H1 (cell line): ENCODE results near the gene CMSS1. TPM values are rescaled to one million over a fixed set of nuclear protein-coding genes. Genes with fewer than 3 reads are reported as not detected.

ENCODE experiments used
- CBX8 ChIP-seq: fragments of 300-800, 300-1000 bp; sonication (generic); IDR thresholded peaks from 2 replicates; pipeline ENCODE4 v1.7.1; 2016; ENCODE audit warnings: low read depth, low read length, borderline replicate concordance
- FOSL1 ChIP-seq: IDR thresholded peaks from 2 replicates; pipeline ENCODE4 v1.6.1; 2011; ENCODE audit warnings: mild to moderate bottlenecking, low read depth, low read length, moderate library complexity; ENCODE audit not compliant: insufficient read depth
- JUND ChIP-seq: IDR thresholded peaks from 2 replicates; pipeline ENCODE4 v1.6.1; 2011; ENCODE audit warnings: mild to moderate bottlenecking, improper control_type of control experiment, low read length
- MAFK ChIP-seq: IDR thresholded peaks from 2 replicates; pipeline ENCODE4 v1.6.1; 2012; ENCODE audit warnings: low read depth, mild to moderate bottlenecking, improper control_type of control experiment, low read length
- PHF8 ChIP-seq: fragments of 200-600 bp; sonication (generic); conservative IDR thresholded peaks from 2 replicates; pipeline ENCODE4 v1.7.1; 2012; ENCODE audit warnings: low read depth, mild to moderate bottlenecking, inconsistent platforms, low read length, moderate library complexity
- POLR2A ChIP-seq, 2 experiments: IDR thresholded peaks; 1 replicate in 1 of 2; 2 replicates in 1 of 2; pipeline ENCODE4 v1.6.1; 2011; ENCODE audit warnings: low read depth in 2 of 2, low read length in 2 of 2, mild to moderate bottlenecking in 2 of 2; ENCODE audit errors: control extremely low read depth in 1 of 2
- SIN3A ChIP-seq, 2 experiments: IDR thresholded peaks in 1 of 2; conservative IDR thresholded peaks in 1 of 2; 2 replicates each; pipeline ENCODE4 v1.6.1; 2011 to 2012; ENCODE audit warnings: low read length in 2 of 2, improper control_type of control experiment in 1 of 2, low read depth in 1 of 2, mild to moderate bottlenecking in 1 of 2
- SIRT6 ChIP-seq: IDR thresholded peaks from one replicate; pipeline ENCODE4 v1.7.1; 2012; ENCODE audit warnings: low read length, inconsistent platforms
- SIX5 ChIP-seq: IDR thresholded peaks from 2 replicates; pipeline ENCODE4 v1.6.1; 2011; ENCODE audit warnings: mild to moderate bottlenecking, low read depth, low read length
- SUZ12 ChIP-seq: fragments of 200-600 bp; sonication (generic); IDR thresholded peaks from 2 replicates; pipeline ENCODE4 v1.6.1; 2012; ENCODE audit warnings: mild to moderate bottlenecking, inconsistent platforms, low read length, moderate library complexity, mixed read lengths
- polyA plus RNA-seq, 7 experiments: library from polyadenylated mRNA; depleted of rRNA in 3 of 7; stranded (reverse) in 5 of 7; unstranded in 2 of 7; fragments of >200 nt in 5 of 7; fragments of 200-250 nt in 2 of 7; gene quantifications; 1 replicate in 5 of 7; 2 replicates in 1 of 7; 4 replicates in 1 of 7; pipeline versions ENCODE4 v1.2.1 to v1.2.3, GENCODE V29; 2011 to 2013; ENCODE audit warnings: missing spikeins in 2 of 7, mixed read lengths in 2 of 7
- total RNA-seq: library from RNA; stranded (reverse); fragmentation: NEBNext Ultra II Directional; extraction: Animal tissue kit (Norgen Biotek cat#: 25700); gene quantifications from 2 replicates; pipeline ENCODE4 v1.2.1, GENCODE V29; 2021
- TF ChIP-seq, protein P1 (sequence below): fragments of 300-600 bp; sonication (generic); IDR thresholded peaks from 2 replicates; pipeline ENCODE4 v1.7.1; 2012; ENCODE audit warnings: low read length, moderate library complexity, mild to moderate bottlenecking, inconsistent platforms; ENCODE audit not compliant: insufficient replicate concordance

CMSS1 gene
- total and polyA plus RNA-seq, 2 of the 8 experiments (the other 6 are each of a cell fraction or from before 2014, with no cell fraction given) = 15.2 to 75.1 TPM

DNA sequence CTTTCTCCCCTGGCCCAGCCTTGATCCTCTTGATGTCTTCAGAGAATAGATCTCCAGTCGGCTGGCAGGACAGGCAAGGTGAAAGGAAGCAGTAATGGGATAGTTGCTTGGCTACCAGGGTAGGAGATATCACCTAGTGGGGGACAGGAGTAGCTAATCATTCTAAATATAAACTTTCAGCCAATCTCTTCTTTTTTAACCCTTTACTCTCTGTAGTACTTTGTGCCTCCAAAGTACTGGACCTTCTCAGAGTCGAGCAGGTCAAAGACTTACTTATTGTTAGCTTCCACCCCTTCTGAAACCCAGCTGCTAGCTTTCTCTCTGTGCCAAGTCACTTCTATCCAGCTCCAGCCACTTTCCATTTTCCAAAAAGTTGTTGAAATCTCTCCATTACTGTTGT lies 340.0 kb downstream of the CMSS1 start (continued):
- TF ChIP-seq, protein P1, sequence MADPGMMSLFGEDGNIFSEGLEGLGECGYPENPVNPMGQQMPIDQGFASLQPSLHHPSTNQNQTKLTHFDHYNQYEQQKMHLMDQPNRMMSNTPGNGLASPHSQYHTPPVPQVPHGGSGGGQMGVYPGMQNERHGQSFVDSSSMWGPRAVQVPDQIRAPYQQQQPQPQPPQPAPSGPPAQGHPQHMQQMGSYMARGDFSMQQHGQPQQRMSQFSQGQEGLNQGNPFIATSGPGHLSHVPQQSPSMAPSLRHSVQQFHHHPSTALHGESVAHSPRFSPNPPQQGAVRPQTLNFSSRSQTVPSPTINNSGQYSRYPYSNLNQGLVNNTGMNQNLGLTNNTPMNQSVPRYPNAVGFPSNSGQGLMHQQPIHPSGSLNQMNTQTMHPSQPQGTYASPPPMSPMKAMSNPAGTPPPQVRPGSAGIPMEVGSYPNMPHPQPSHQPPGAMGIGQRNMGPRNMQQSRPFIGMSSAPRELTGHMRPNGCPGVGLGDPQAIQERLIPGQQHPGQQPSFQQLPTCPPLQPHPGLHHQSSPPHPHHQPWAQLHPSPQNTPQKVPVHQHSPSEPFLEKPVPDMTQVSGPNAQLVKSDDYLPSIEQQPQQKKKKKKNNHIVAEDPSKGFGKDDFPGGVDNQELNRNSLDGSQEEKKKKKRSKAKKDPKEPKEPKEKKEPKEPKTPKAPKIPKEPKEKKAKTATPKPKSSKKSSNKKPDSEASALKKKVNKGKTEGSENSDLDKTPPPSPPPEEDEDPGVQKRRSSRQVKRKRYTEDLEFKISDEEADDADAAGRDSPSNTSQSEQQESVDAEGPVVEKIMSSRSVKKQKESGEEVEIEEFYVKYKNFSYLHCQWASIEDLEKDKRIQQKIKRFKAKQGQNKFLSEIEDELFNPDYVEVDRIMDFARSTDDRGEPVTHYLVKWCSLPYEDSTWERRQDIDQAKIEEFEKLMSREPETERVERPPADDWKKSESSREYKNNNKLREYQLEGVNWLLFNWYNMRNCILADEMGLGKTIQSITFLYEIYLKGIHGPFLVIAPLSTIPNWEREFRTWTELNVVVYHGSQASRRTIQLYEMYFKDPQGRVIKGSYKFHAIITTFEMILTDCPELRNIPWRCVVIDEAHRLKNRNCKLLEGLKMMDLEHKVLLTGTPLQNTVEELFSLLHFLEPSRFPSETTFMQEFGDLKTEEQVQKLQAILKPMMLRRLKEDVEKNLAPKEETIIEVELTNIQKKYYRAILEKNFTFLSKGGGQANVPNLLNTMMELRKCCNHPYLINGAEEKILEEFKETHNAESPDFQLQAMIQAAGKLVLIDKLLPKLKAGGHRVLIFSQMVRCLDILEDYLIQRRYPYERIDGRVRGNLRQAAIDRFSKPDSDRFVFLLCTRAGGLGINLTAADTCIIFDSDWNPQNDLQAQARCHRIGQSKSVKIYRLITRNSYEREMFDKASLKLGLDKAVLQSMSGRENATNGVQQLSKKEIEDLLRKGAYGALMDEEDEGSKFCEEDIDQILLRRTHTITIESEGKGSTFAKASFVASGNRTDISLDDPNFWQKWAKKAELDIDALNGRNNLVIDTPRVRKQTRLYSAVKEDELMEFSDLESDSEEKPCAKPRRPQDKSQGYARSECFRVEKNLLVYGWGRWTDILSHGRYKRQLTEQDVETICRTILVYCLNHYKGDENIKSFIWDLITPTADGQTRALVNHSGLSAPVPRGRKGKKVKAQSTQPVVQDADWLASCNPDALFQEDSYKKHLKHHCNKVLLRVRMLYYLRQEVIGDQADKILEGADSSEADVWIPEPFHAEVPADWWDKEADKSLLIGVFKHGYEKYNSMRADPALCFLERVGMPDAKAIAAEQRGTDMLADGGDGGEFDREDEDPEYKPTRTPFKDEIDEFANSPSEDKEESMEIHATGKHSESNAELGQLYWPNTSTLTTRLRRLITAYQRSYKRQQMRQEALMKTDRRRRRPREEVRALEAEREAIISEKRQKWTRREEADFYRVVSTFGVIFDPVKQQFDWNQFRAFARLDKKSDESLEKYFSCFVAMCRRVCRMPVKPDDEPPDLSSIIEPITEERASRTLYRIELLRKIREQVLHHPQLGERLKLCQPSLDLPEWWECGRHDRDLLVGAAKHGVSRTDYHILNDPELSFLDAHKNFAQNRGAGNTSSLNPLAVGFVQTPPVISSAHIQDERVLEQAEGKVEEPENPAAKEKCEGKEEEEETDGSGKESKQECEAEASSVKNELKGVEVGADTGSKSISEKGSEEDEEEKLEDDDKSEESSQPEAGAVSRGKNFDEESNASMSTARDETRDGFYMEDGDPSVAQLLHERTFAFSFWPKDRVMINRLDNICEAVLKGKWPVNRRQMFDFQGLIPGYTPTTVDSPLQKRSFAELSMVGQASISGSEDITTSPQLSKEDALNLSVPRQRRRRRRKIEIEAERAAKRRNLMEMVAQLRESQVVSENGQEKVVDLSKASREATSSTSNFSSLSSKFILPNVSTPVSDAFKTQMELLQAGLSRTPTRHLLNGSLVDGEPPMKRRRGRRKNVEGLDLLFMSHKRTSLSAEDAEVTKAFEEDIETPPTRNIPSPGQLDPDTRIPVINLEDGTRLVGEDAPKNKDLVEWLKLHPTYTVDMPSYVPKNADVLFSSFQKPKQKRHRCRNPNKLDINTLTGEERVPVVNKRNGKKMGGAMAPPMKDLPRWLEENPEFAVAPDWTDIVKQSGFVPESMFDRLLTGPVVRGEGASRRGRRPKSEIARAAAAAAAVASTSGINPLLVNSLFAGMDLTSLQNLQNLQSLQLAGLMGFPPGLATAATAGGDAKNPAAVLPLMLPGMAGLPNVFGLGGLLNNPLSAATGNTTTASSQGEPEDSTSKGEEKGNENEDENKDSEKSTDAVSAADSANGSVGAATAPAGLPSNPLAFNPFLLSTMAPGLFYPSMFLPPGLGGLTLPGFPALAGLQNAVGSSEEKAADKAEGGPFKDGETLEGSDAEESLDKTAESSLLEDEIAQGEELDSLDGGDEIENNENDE = no peak
- TF ChIP-seq SIRT6 = no peak
- TF ChIP-seq POLR2A (IDR thresholded peaks at IDR 0.05; ENCODE audit: control extremely low read depth in 1 of 2, low read depth in 2 of 2, low read length in 2 of 2) = no peak
- TF ChIP-seq PHF8 = no peak
- TF ChIP-seq CBX8 = no peak
- no peak for TF ChIP-seq MAFK
- TF ChIP-seq SUZ12 = no peak
- no peak for TF ChIP-seq FOSL1
- no peak for TF ChIP-seq SIN3A (conservative IDR thresholded peaks at IDR 0.05 in 1 of 2, IDR thresholded peaks at IDR 0.05 in 1 of 2; ENCODE audit: low read depth in 1 of 2, low read length in 2 of 2)
- no peak for TF ChIP-seq SIX5
- no peak for TF ChIP-seq JUND
